Measurements from ENCODE around the gene KCNN4.

GRCh38 chr19:43775299-43775890, 5.4 kb downstream of the KCNN4 start:
- TF ChIP-seq CTCF (IDR thresholded peaks at IDR 0.05; ENCODE audit: poor library complexity, severe bottlenecking) (no peak), REST (IDR thresholded peaks at IDR 0.05; ENCODE audit: borderline replicate concordance) (no peak), EZH2 (IDR thresholded peaks at IDR 0.05; ENCODE audit: borderline replicate concordance, insufficient read depth, low read length, poor library complexity, severe bottlenecking) (no peak), EP300 (conservative IDR thresholded peaks at IDR 0.05; ENCODE audit: poor library complexity, severe bottlenecking) (no peak), TAF1 (IDR thresholded peaks at IDR 0.05; ENCODE audit: low read depth) (no peak), POLR2AphosphoS5 (IDR thresholded peaks at IDR 0.05) (no peak)

Measured in neural cell (in vitro differentiated cells).